HepG2 (cell line): ENCODE results near the gene ZNF792. TPM values are rescaled to one million over a fixed set of nuclear protein-coding genes. Genes with fewer than 3 reads are reported as not detected.
A peak's percentile ranks its signal among the peaks of the same experiment; 100 is the strongest.

Source experiments
- ATAC-seq: fragments of 200-7000 bp; cut with Tn5 transposase; 3 replicates; pipeline ENCODE4 v1.9.1; 2020; ENCODE audit warnings: mild to moderate bottlenecking, moderate library complexity
- BruUV-seq: library from RNA; stranded (reverse); fragments of 400-500 nt; replicated peaks from 2 replicates; lab custom pipeline; 2021; lab: Mats Ljungman, UMichigan
- CTCF ChIA-PET: fragments of 300-600 bp; formaldehyde crosslinking; extraction: SDS; loops from one replicate; lab custom pipeline; 2021; ENCODE audit warnings: low total read pairs, inconsistent platforms, low intra/inter-chr PET ratio; lab: Yijun Ruan, JAX
- POLR2A ChIA-PET: fragments of 350-600 bp; sonication (Branson Sonifier 250); formaldehyde crosslinking; loops from one replicate; lab custom pipeline; 2020; ENCODE audit warnings: antibody characterized with exemption, inconsistent platforms; lab: Yijun Ruan, JAX
- DNase-seq: peaks from one replicate; pipeline ENCODE4 v3.0.0-alpha.2; 2015; ENCODE audit warnings: low spot score
- FAIRE-seq: peaks from 3 replicates; lab custom pipeline; 2011; peaks lifted over from hg19 to GRCh38; lab: Jason Lieb, UNC
- H2AFZ ChIP-seq: one replicate; pipeline ENCODE4 v1.6.1; 2011; ENCODE audit warnings: low read length, inconsistent platforms
- H3K27ac ChIP-seq: fragments of 300-600 bp; 3 replicates; pipeline ENCODE4 v1.8.0; 2011; ENCODE audit warnings: mixed run types, mild to moderate bottlenecking, mixed read lengths, low read length, inconsistent platforms; ENCODE audit not compliant: insufficient read depth; ENCODE audit errors: extremely low read length
- H3K27me3 ChIP-seq, 2 experiments: fragments of 200-600 bp in 1 of 2; 2 replicates in 1 of 2; 3 replicates in 1 of 2; pipeline versions ENCODE4 v1.6.0 to v1.8.0; 2011; ENCODE audit warnings: low read length in 2 of 2, mild to moderate bottlenecking in 2 of 2, moderate library complexity in 2 of 2, inconsistent platforms in 1 of 2; ENCODE audit not compliant: insufficient read depth in 2 of 2, control insufficient read depth in 1 of 2
- H3K36me3 ChIP-seq, 2 experiments: fragments of 200-600 bp in 1 of 2; replicated peaks in 1 of 2; 2 replicates in 1 of 2; 3 replicates in 1 of 2; pipeline versions ENCODE4 v1.5.1 to v1.8.0; 2011; ENCODE audit warnings: low read length in 2 of 2, inconsistent platforms in 1 of 2; ENCODE audit not compliant: insufficient read depth in 2 of 2, control insufficient read depth in 1 of 2
- H3K4me1 ChIP-seq: 2 replicates; pipeline ENCODE4 v1.5.1; 2012; ENCODE audit warnings: low read length, inconsistent platforms; ENCODE audit not compliant: insufficient read depth
- H3K4me2 ChIP-seq: 2 replicates; pipeline ENCODE4 v1.6.0; 2011; ENCODE audit warnings: low read depth, low read length, inconsistent platforms
- H3K4me3 ChIP-seq, 3 experiments: fragments of 200-600 bp in 1 of 3; sonication (generic), shearing (Covaris generic) in 1 of 3; replicated peaks in 1 of 3; 2 replicates each; pipeline ENCODE4 v1.5.1; 2011 to 2016; ENCODE audit warnings: low read length in 3 of 3, inconsistent platforms in 2 of 3, low read depth in 2 of 3, mild to moderate bottlenecking in 2 of 3, control low read depth in 1 of 3, mixed read lengths in 1 of 3; ENCODE audit not compliant: insufficient read depth in 1 of 3
- H3K79me2 ChIP-seq: one replicate; pipeline ENCODE4 v1.6.1; 2011; ENCODE audit warnings: low read length, inconsistent platforms; ENCODE audit not compliant: insufficient read depth
- H3K9ac ChIP-seq: 2 replicates; pipeline ENCODE4 v1.6.0; 2011; ENCODE audit warnings: mild to moderate bottlenecking, low read depth, low read length, inconsistent platforms; ENCODE audit not compliant: insufficient read depth
- H3K9me3 ChIP-seq: 2 replicates; pipeline ENCODE4 v1.5.1; 2012; ENCODE audit warnings: mild to moderate bottlenecking, low read length
- H4K20me1 ChIP-seq: 2 replicates; pipeline ENCODE4 v1.6.0; 2011; ENCODE audit warnings: inconsistent platforms, mild to moderate bottlenecking, low read length, moderate library complexity; ENCODE audit not compliant: insufficient read depth
- BRCA1 ChIP-seq: sonication (generic); formaldehyde crosslinking; IDR thresholded peaks from 2 replicates; pipeline ENCODE4 v1.4.0; 2020; ENCODE audit warnings: missing genetic modification reagents
- CENPT ChIP-seq: sonication (generic); formaldehyde crosslinking; IDR thresholded peaks from 2 replicates; pipeline ENCODE4 v1.8.0; 2022; ENCODE audit warnings: low read depth, mild to moderate bottlenecking, moderate library complexity, missing genetic modification reagents
- MXI1 ChIP-seq: IDR thresholded peaks from 3 replicates; pipeline ENCODE4 v1.6.1; 2012; ENCODE audit warnings: low read depth, low read length, inconsistent platforms, borderline replicate concordance
- RARA ChIP-seq: IDR thresholded peaks from 2 replicates; pipeline ENCODE4 v1.6.1; 2016; ENCODE audit warnings: missing genetic modification reagents, missing compliant biosample characterization
- ZNF18 ChIP-seq: sonication (generic); formaldehyde crosslinking; IDR thresholded peaks from 2 replicates; pipeline ENCODE4 v1.8.0; 2022; ENCODE audit warnings: mild to moderate bottlenecking, missing genetic modification reagents; ENCODE audit not compliant: insufficient replicate concordance
- ZNF260 ChIP-seq: sonication (generic); formaldehyde crosslinking; IDR thresholded peaks from 2 replicates; pipeline ENCODE4 v1.4.0; 2020; ENCODE audit warnings: missing genetic modification reagents, low read depth, mild to moderate bottlenecking, borderline replicate concordance
- ZNF333 ChIP-seq: sonication (generic); formaldehyde crosslinking; IDR thresholded peaks from 2 replicates; pipeline ENCODE4 v1.4.0; 2020; ENCODE audit warnings: mild to moderate bottlenecking, missing genetic modification reagents, borderline replicate concordance
- ZNF770 ChIP-seq: sonication (generic); formaldehyde crosslinking; IDR thresholded peaks from 2 replicates; pipeline ENCODE4 v1.5.0; 2020; ENCODE audit warnings: mild to moderate bottlenecking, missing genetic modification reagents
- WGBS: methylation state at CpG from one replicate; pipeline ENCODE4 v1.1.6; 2017; ENCODE audit warnings: low lambda C conversion rate; 5-methylcytosine and 5-hydroxymethylcytosine counted together
- in situ Hi-C: cut with HindIII; loops from 2 replicates; pipeline ENCODE4 v1.10.0; 2017; ENCODE audit warnings: low pct_unique_long_range_greater_than_20kb; ENCODE audit not compliant: extremely low pct_ligation_motif_present
- intact Hi-C: fragments of 100-400 bp; cut with micrococcal nuclease; formaldehyde crosslinking; loops from one replicate; pipeline ENCODE4 v1.10.0; 2022; ENCODE audit not compliant: unreplicated experiment
- polyA plus RNA-seq, 8 experiments: library from polyadenylated mRNA; depleted of rRNA in 3 of 8; stranded (reverse) in 7 of 8; unstranded in 1 of 8; fragments of >200 nt; fragmentation: Illumina TruSeq in 4 of 8; extraction: Trizol in 4 of 8; gene quantifications; 2 replicates each; pipeline versions ENCODE4 v1.2.1 to v1.2.3, GENCODE V29; 2011 to 2016; ENCODE audit warnings: low read depth in 4 of 8, missing spikeins in 1 of 8, mixed read lengths in 1 of 8; ENCODE audit not compliant: insufficient read depth in 1 of 8
- total RNA-seq, 5 experiments: library from RNA; depleted of rRNA; stranded (reverse); fragments of >200 nt; fragmentation: Illumina TruSeq; extraction: Trizol; gene quantifications; 2 replicates each; pipeline ENCODE4 v1.2.3, GENCODE V29; 2016; ENCODE audit warnings: low read depth in 1 of 5

Gene ZNF792
- total and polyA plus RNA-seq, 2 of the 13 experiments (the other 11 are each of a cell fraction or from before 2014, with no cell fraction given): 5.5 to 11.5 TPM

GRCh38 chr19:34957830-34958751 is 5.9 kb downstream of the ZNF792 start:
- no peak overlapping the region for H3K4me3 ChIP-seq
- in situ Hi-C loops (no loop called here), intact Hi-C loops (no loop called here)
- H3K79me2 ChIP-seq: peaks cover 30% of the 10 kb centered on the region
- 92% methylated on average over 22 of the region's 22 CpGs for WGBS
- peaks cover 23% of the 10 kb centered on the region; the same call in 1 of the 2 replicates for H4K20me1 ChIP-seq
- CTCF ChIA-PET: no interaction called here
- H3K9me3 ChIP-seq: peaks cover 13% of the 10 kb centered on the region
- DNase-seq (no peak), ATAC-seq (no peak), FAIRE-seq (no peak)
- no peak overlapping the region for H3K4me2 ChIP-seq
- H3K9ac ChIP-seq: no peak overlapping the region
- TF ChIP-seq ZNF333 (no peak), MXI1 (no peak), ZNF770 (no peak), ZNF260 (CRISPR knock-in tag) (no peak), ZNF18 (peak; percentile 49), RARA (no peak), BRCA1 (CRISPR knock-in tag) (no peak), CENPT (CRISPR knock-in tag) (no peak)
- no peak overlapping the region for H2AFZ ChIP-seq
- no peak overlapping the region for H3K27ac ChIP-seq
- BruUV-seq: TSS peak; percentile 30
- H3K27me3 ChIP-seq: no peaks in the 10 kb centered on the region; a peak in 1 of 5 replicates
- peaks cover 21% of the 10 kb centered on the region for H3K4me1 ChIP-seq
- peaks cover 28 to 46% of the 10 kb centered on the region in 2 experiments for H3K36me3 ChIP-seq
- POLR2A ChIA-PET: no interaction called here
